Measurements from ENCODE around the gene MAGEB17.

Gene MAGEB17

DNA sequence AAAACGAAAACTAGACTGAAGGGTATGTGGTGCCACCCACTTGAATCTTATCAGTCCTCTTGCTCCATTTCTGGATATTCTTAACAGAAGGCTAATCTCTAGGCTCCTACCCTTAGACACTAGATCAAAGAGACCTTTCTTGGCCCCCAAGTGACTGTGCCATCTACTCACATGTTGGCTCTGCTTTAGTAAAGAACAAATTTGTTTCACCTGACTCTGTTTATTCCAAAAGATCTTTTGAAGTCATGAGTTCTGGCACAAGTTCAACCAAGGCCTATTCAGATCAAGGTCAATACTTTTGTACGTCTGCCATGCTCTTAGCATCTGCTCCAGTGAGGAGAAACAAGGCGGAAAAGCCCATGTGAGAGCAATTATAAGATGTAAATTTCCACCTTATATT is 37.3 kb downstream of the MAGEB17 start:
- H3K4me2 ChIP-seq (ENCODE audit: insufficient read depth, low read length), result no peak overlapping the region
- H3K79me2 ChIP-seq (ENCODE audit: insufficient read depth, low read length), result no peaks in the 10 kb centered on the region
- H3K36me3 ChIP-seq (ENCODE audit: insufficient read depth, low read length), result no peaks in the 10 kb centered on the region
- H3K9me3 ChIP-seq (ENCODE audit: insufficient read depth, low read length, severe bottlenecking), result no peaks in the 10 kb centered on the region
- no peak overlapping the region for H2AFZ ChIP-seq (ENCODE audit: low read depth, low read length)
- H4K20me1 ChIP-seq (ENCODE audit: insufficient read depth, low read length), result no peaks in the 10 kb centered on the region
- ATAC-seq (ENCODE audit: insufficient read depth, low read depth), result no peak
- no peak overlapping the region for H3K9ac ChIP-seq (ENCODE audit: low read depth, low read length)
- TF ChIP-seq, protein P1, sequence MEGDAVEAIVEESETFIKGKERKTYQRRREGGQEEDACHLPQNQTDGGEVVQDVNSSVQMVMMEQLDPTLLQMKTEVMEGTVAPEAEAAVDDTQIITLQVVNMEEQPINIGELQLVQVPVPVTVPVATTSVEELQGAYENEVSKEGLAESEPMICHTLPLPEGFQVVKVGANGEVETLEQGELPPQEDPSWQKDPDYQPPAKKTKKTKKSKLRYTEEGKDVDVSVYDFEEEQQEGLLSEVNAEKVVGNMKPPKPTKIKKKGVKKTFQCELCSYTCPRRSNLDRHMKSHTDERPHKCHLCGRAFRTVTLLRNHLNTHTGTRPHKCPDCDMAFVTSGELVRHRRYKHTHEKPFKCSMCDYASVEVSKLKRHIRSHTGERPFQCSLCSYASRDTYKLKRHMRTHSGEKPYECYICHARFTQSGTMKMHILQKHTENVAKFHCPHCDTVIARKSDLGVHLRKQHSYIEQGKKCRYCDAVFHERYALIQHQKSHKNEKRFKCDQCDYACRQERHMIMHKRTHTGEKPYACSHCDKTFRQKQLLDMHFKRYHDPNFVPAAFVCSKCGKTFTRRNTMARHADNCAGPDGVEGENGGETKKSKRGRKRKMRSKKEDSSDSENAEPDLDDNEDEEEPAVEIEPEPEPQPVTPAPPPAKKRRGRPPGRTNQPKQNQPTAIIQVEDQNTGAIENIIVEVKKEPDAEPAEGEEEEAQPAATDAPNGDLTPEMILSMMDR (IDR thresholded peaks at IDR 0.05; ENCODE audit: borderline replicate concordance, extremely low read depth, low read length, poor library complexity, severe bottlenecking), result no peak
- TF ChIP-seq EZH2 (IDR thresholded peaks at IDR 0.05; ENCODE audit: borderline replicate concordance, low read depth, low read length, severe bottlenecking), result no peak
- H3K27ac ChIP-seq (ENCODE audit: low read length), result no peak overlapping the region
- no peaks in the 10 kb centered on the region for H3K4me1 ChIP-seq (ENCODE audit: insufficient read depth, low read length)
- no peaks in the 10 kb centered on the region for H3K27me3 ChIP-seq (ENCODE audit: insufficient read depth, low read length, poor library complexity)
- no peak for DNase-seq
- no peak overlapping the region for H3K4me3 ChIP-seq (ENCODE audit: low read depth in 1 of 2, low read length in 2 of 2)

DNA sequence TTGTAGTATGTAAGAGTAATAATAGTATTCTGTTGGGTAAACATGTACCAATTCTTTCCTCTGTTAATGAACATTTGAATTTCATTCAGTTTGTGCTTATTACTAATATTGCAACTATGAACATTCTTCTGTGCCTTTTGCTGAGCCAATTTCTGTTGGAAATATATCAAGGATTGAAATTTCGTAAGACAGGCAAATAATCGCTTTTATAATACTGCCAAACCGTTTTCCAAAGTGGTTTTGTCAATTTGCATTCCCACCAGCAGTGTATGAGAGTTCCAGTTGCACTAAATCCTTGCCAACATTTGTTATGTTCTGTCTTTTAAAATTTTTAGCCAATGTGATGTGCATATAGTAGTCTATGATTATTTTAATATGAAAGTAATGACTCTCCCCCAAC is 38.6 kb downstream of the MAGEB17 start:
- ATAC-seq (ENCODE audit: insufficient read depth, low read depth) (no peak), DNase-seq (no peak)
- Histone ChIP-seq H3K27ac (ENCODE audit: low read length) (no peak overlapping the region), H3K4me3 (ENCODE audit: low read depth in 1 of 2, low read length in 2 of 2) (no peak overlapping the region), H4K20me1 (ENCODE audit: insufficient read depth, low read length) (no peaks in the 10 kb centered on the region), H3K9me3 (ENCODE audit: insufficient read depth, low read length, severe bottlenecking) (no peaks in the 10 kb centered on the region), H3K79me2 (ENCODE audit: insufficient read depth, low read length) (no peaks in the 10 kb centered on the region), H3K36me3 (ENCODE audit: insufficient read depth, low read length) (no peaks in the 10 kb centered on the region), H3K4me1 (ENCODE audit: insufficient read depth, low read length) (no peaks in the 10 kb centered on the region), H3K4me2 (ENCODE audit: insufficient read depth, low read length) (no peak overlapping the region), H3K27me3 (ENCODE audit: insufficient read depth, low read length, poor library complexity) (no peaks in the 10 kb centered on the region), H3K9ac (ENCODE audit: low read depth, low read length) (no peak overlapping the region), H2AFZ (ENCODE audit: low read depth, low read length) (no peak overlapping the region)
- TF ChIP-seq EZH2 (IDR thresholded peaks at IDR 0.05; ENCODE audit: borderline replicate concordance, low read depth, low read length, severe bottlenecking), result no peak
- TF ChIP-seq, protein P1 (IDR thresholded peaks at IDR 0.05; ENCODE audit: borderline replicate concordance, extremely low read depth, low read length, poor library complexity, severe bottlenecking), result no peak

DNA sequence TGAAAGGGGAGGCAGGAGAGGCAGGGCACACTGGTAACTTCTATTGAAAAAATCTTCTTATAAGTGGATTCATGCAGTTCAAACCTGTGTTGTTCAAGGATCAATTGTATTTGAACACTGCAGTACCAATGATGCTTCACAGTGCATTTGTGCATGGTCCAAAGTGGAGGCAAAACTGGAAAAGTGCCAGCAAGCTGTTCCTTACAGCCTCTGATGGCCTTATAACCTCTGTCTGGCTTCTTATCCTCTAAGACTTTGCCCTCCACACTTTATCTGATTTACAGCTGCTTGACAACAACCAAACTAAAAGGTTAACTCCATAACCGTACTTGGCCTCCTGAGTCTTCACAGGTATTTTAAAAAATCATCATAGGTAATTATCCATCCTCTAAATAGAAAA is 40.4 kb downstream of the MAGEB17 start:
- DNase-seq (no peak), ATAC-seq (ENCODE audit: insufficient read depth, low read depth) (no peak)
- no peak overlapping the region for H3K27ac ChIP-seq (ENCODE audit: low read length)
- no peaks in the 10 kb centered on the region for H3K27me3 ChIP-seq (ENCODE audit: insufficient read depth, low read length, poor library complexity)
- no peak overlapping the region for H3K9ac ChIP-seq (ENCODE audit: low read depth, low read length)
- no peaks in the 10 kb centered on the region for H3K79me2 ChIP-seq (ENCODE audit: insufficient read depth, low read length)
- H3K9me3 ChIP-seq (ENCODE audit: insufficient read depth, low read length, severe bottlenecking), result no peaks in the 10 kb centered on the region
- TF ChIP-seq, protein P1 (IDR thresholded peaks at IDR 0.05; ENCODE audit: borderline replicate concordance, extremely low read depth, low read length, poor library complexity, severe bottlenecking), result no peak
- TF ChIP-seq EZH2 (IDR thresholded peaks at IDR 0.05; ENCODE audit: borderline replicate concordance, low read depth, low read length, severe bottlenecking), result no peak
- no peaks in the 10 kb centered on the region for H3K4me1 ChIP-seq (ENCODE audit: insufficient read depth, low read length)
- H2AFZ ChIP-seq (ENCODE audit: low read depth, low read length), result no peak overlapping the region
- H4K20me1 ChIP-seq (ENCODE audit: insufficient read depth, low read length), result no peaks in the 10 kb centered on the region
- no peak overlapping the region for H3K4me2 ChIP-seq (ENCODE audit: insufficient read depth, low read length)
- no peak overlapping the region for H3K4me3 ChIP-seq (ENCODE audit: low read depth in 1 of 2, low read length in 2 of 2)
- no peaks in the 10 kb centered on the region for H3K36me3 ChIP-seq (ENCODE audit: insufficient read depth, low read length)

DNA sequence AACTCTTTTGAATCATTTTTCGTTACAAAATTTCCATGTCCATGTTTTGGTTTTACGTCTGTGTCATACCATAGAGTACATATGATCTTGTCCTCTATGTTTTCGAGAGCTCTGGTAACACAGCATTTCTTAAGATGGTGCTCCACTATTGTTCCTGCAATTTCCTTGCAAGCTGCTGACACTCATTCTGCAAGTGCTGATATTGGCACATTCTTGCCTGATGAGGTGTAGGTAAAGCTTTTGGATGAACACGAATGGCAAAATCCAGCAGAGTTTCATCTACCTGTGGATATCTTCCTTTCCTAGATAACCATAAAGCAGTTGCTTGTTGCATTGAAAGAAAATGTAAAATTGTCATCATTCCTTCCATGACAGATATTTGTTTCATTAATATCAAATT is 41.3 kb downstream of the MAGEB17 start:
- Histone ChIP-seq H3K4me2 (ENCODE audit: insufficient read depth, low read length) (no peak overlapping the region), H3K4me1 (ENCODE audit: insufficient read depth, low read length) (no peaks in the 10 kb centered on the region), H3K9ac (ENCODE audit: low read depth, low read length) (no peak overlapping the region), H3K36me3 (ENCODE audit: insufficient read depth, low read length) (no peaks in the 10 kb centered on the region), H3K4me3 (ENCODE audit: low read depth in 1 of 2, low read length in 2 of 2) (no peak overlapping the region), H3K9me3 (ENCODE audit: insufficient read depth, low read length, severe bottlenecking) (no peaks in the 10 kb centered on the region), H3K27me3 (ENCODE audit: insufficient read depth, low read length, poor library complexity) (no peaks in the 10 kb centered on the region), H3K79me2 (ENCODE audit: insufficient read depth, low read length) (no peaks in the 10 kb centered on the region), H2AFZ (ENCODE audit: low read depth, low read length) (no peak overlapping the region), H3K27ac (ENCODE audit: low read length) (no peak overlapping the region), H4K20me1 (ENCODE audit: insufficient read depth, low read length) (no peaks in the 10 kb centered on the region)
- DNase-seq (no peak), ATAC-seq (ENCODE audit: insufficient read depth, low read depth) (no peak)
- TF ChIP-seq EZH2 (IDR thresholded peaks at IDR 0.05; ENCODE audit: borderline replicate concordance, low read depth, low read length, severe bottlenecking), result no peak
- TF ChIP-seq, protein P1 (IDR thresholded peaks at IDR 0.05; ENCODE audit: borderline replicate concordance, extremely low read depth, low read length, poor library complexity, severe bottlenecking), result no peak
